Measurements from ENCODE around the gene ZIC2.

Gene ZIC2

GRCh38 chr13:99988529-99989275 lies 7.1 kb downstream of the ZIC2 start:
- DNase-seq: no peak

- DNase-seq: no peak
Measured at GRCh38 chr13:99989276-99990125, 7.9 kb downstream of the ZIC2 start.

- no peak for DNase-seq
Measured at GRCh38 chr13:99990126-99990977, 8.8 kb downstream of the ZIC2 start.

GRCh38 chr13:99991013-99991827 lies 9.6 kb downstream of the ZIC2 start:
- no peak for DNase-seq

- DNase-seq: no peak
Measured at GRCh38 chr13:99991828-99992775, 10.5 kb downstream of the ZIC2 start.

- no peak for DNase-seq
Measured at GRCh38 chr13:99992949-99993351, 11.4 kb downstream of the ZIC2 start.

- no peak for DNase-seq
Measured at GRCh38 chr13:99993660-99994637, 12.4 kb downstream of the ZIC2 start.

- DNase-seq: no peak
Measured at GRCh38 chr13:99994638-99995020, 13.0 kb downstream of the ZIC2 start.

- DNase-seq: no peak
Measured at GRCh38 chr13:99995104-99995588, 13.6 kb downstream of the ZIC2 start.

GRCh38 chr13:99995589-99996380 lies 14.2 kb downstream of the ZIC2 start:
- DNase-seq: peak; percentile 29

GRCh38 chr13:99996381-99996973 lies 14.9 kb downstream of the ZIC2 start:
- peak; percentile 77 for DNase-seq

- DNase-seq: no peak
Measured at GRCh38 chr13:99997702-99998214, 16.2 kb downstream of the ZIC2 start.

GRCh38 chr13:99998261-99998660 lies 16.7 kb downstream of the ZIC2 start:
- DNase-seq: no peak

- no peak for DNase-seq
Measured at GRCh38 chr13:100014621-100015020, 33.0 kb downstream of the ZIC2 start.

GRCh38 chr13:100019780-100020356 lies 38.3 kb downstream of the ZIC2 start:
- no peak for DNase-seq

- no peak for DNase-seq
Measured at GRCh38 chr13:100022798-100023197, 41.2 kb downstream of the ZIC2 start.

- DNase-seq: no peak
Measured at GRCh38 chr13:100024023-100024422, 42.4 kb downstream of the ZIC2 start.

- DNase-seq: no peak
Measured at GRCh38 chr13:100029933-100030332, 48.3 kb downstream of the ZIC2 start.
